ENCODE data around the gene SGPP2.

- TF ChIP-seq POLR2AphosphoS5 (IDR thresholded peaks at IDR 0.05; ENCODE audit: low read depth, low read length), result no peak
- TF ChIP-seq, protein P1, sequence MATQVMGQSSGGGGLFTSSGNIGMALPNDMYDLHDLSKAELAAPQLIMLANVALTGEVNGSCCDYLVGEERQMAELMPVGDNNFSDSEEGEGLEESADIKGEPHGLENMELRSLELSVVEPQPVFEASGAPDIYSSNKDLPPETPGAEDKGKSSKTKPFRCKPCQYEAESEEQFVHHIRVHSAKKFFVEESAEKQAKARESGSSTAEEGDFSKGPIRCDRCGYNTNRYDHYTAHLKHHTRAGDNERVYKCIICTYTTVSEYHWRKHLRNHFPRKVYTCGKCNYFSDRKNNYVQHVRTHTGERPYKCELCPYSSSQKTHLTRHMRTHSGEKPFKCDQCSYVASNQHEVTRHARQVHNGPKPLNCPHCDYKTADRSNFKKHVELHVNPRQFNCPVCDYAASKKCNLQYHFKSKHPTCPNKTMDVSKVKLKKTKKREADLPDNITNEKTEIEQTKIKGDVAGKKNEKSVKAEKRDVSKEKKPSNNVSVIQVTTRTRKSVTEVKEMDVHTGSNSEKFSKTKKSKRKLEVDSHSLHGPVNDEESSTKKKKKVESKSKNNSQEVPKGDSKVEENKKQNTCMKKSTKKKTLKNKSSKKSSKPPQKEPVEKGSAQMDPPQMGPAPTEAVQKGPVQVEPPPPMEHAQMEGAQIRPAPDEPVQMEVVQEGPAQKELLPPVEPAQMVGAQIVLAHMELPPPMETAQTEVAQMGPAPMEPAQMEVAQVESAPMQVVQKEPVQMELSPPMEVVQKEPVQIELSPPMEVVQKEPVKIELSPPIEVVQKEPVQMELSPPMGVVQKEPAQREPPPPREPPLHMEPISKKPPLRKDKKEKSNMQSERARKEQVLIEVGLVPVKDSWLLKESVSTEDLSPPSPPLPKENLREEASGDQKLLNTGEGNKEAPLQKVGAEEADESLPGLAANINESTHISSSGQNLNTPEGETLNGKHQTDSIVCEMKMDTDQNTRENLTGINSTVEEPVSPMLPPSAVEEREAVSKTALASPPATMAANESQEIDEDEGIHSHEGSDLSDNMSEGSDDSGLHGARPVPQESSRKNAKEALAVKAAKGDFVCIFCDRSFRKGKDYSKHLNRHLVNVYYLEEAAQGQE (IDR thresholded peaks at IDR 0.05; ENCODE audit: insufficient read depth in 1 of 2, low read depth in 2 of 2, low read length in 2 of 2), result no peak
- no peak for TF ChIP-seq SIN3A (IDR thresholded peaks at IDR 0.05; ENCODE audit: borderline replicate concordance, insufficient read depth, low read length)
These were observed 124.6 kb downstream of the SGPP2 start for GRCh38 chr2:222548992-222549391.

All from PFSK-1 (cell line).